Endothelial cell of umbilical vein (primary cell): Measurements from ENCODE around the gene CD79B. TPM values are rescaled to one million over a fixed set of nuclear protein-coding genes. Genes with fewer than 3 reads are reported as not detected.

Experiments
- BruUV-seq: library from RNA; stranded (reverse); fragments of 400-500 nt; replicated peaks from 2 replicates; lab custom pipeline; 2021; lab: Mats Ljungman, UMichigan
- CTCF ChIA-PET: fragments of 300-600, 350-600 bp; sonication (Branson Sonifier 250); formaldehyde crosslinking; loops from one replicate; lab custom pipeline; 2021; ENCODE audit warnings: antibody characterized with exemption, inconsistent platforms; lab: Charles Lee
- POLR2A ChIA-PET: fragments of 300-600, 350-600 bp; sonication (Branson Sonifier 250); formaldehyde crosslinking; loops from one replicate; lab custom pipeline; 2021; ENCODE audit warnings: antibody characterized with exemption, inconsistent platforms; lab: Charles Lee
- DNase-seq: peaks from one replicate; pipeline ENCODE4 v3.0.0-alpha.2; 2011; ENCODE audit warnings: low read depth, low spot score
- FAIRE-seq: peaks from 2 replicates; lab custom pipeline; 2011; peaks lifted over from hg19 to GRCh38; lab: Jason Lieb, UNC
- H2AFZ ChIP-seq: 2 replicates; pipeline ENCODE4 v1.6.0; 2012; ENCODE audit warnings: low read depth, low read length, control low read depth, inconsistent platforms
- H3K27ac ChIP-seq: 2 replicates; pipeline ENCODE4 v1.5.1; 2011; ENCODE audit warnings: low read depth, mild to moderate bottlenecking, control low read depth, low read length, moderate library complexity; ENCODE audit not compliant: insufficient read depth
- H3K27me3 ChIP-seq, 2 experiments: 2 replicates each; pipeline versions ENCODE4 v1.6.0 to v1.6.1; 2011; ENCODE audit warnings: low read length in 2 of 2, mixed read lengths in 1 of 2; ENCODE audit not compliant: control insufficient read depth in 2 of 2, insufficient read depth in 2 of 2
- H3K36me3 ChIP-seq, 2 experiments: 2 replicates in 1 of 2; 3 replicates in 1 of 2; pipeline ENCODE4 v1.5.1; 2011; ENCODE audit warnings: low read length in 2 of 2, mild to moderate bottlenecking in 1 of 2, moderate library complexity in 1 of 2; ENCODE audit not compliant: control insufficient read depth in 2 of 2, insufficient read depth in 2 of 2; ENCODE audit errors: extremely low read depth in 1 of 2
- H3K4me1 ChIP-seq: 3 replicates; pipeline ENCODE4 v1.5.1; 2011; ENCODE audit warnings: mild to moderate bottlenecking, low read length; ENCODE audit not compliant: control insufficient read depth, insufficient read depth; ENCODE audit errors: extremely low read depth
- H3K4me2 ChIP-seq: 2 replicates; pipeline ENCODE4 v1.6.1; 2011; ENCODE audit warnings: low read length, control low read depth, mixed read lengths; ENCODE audit not compliant: insufficient read depth
- H3K4me3 ChIP-seq, 3 experiments: fragments of 200-600 bp in 1 of 3; sonication (generic), shearing (Covaris generic) in 1 of 3; replicated peaks in 1 of 3; 2 replicates each; pipeline ENCODE4 v1.5.1; 2011 to 2016; ENCODE audit warnings: control low read depth in 3 of 3, low read length in 3 of 3, mild to moderate bottlenecking in 2 of 3, inconsistent platforms in 1 of 3, low read depth in 1 of 3, moderate library complexity in 1 of 3; ENCODE audit not compliant: insufficient read depth in 1 of 3
- H3K79me2 ChIP-seq: 2 replicates; pipeline ENCODE4 v1.6.0; 2012; ENCODE audit warnings: low read length, inconsistent platforms; ENCODE audit not compliant: control insufficient read depth, insufficient read depth
- H3K9ac ChIP-seq: replicated peaks from 2 replicates; pipeline ENCODE3; 2011; ENCODE audit warnings: low read length, control low read depth; ENCODE audit not compliant: insufficient read depth; ENCODE audit errors: extremely low read depth
- H3K9me1 ChIP-seq: replicated peaks from 3 replicates; pipeline ENCODE4 v1.6.0; 2011; ENCODE audit warnings: mild to moderate bottlenecking, low read length; ENCODE audit not compliant: control insufficient read depth, insufficient read depth; ENCODE audit errors: extremely low read depth
- H3K9me3 ChIP-seq: replicated peaks from 2 replicates; pipeline ENCODE4 v1.5.1; 2012; ENCODE audit warnings: low read length, inconsistent platforms; ENCODE audit not compliant: control insufficient read depth, insufficient read depth
- H4K20me1 ChIP-seq: replicated peaks from 2 replicates; pipeline ENCODE3; 2011; ENCODE audit warnings: mild to moderate bottlenecking, low read length; ENCODE audit not compliant: control insufficient read depth, insufficient read depth; ENCODE audit errors: extremely low read depth
- EZH2 ChIP-seq: IDR thresholded peaks from 2 replicates; pipeline ENCODE4 v1.6.1; 2012; ENCODE audit warnings: borderline replicate concordance, low read depth, mild to moderate bottlenecking, moderate library complexity, low read length, inconsistent platforms; ENCODE audit not compliant: severe bottlenecking
- FOS ChIP-seq: IDR thresholded peaks from 2 replicates; pipeline ENCODE4 v1.6.1; 2011; ENCODE audit warnings: mild to moderate bottlenecking, low read length, moderate library complexity, borderline replicate concordance; ENCODE audit not compliant: insufficient read depth
- GATA2 ChIP-seq: IDR thresholded peaks from 2 replicates; pipeline ENCODE4 v1.7.0; 2011; ENCODE audit warnings: low read depth, mild to moderate bottlenecking, moderate library complexity, mixed read lengths, low read length; ENCODE audit not compliant: insufficient read length, insufficient read depth
- JUN ChIP-seq: IDR thresholded peaks from 2 replicates; pipeline ENCODE4 v1.6.1; 2011; ENCODE audit warnings: borderline replicate concordance, low read depth; ENCODE audit not compliant: insufficient read length, insufficient read depth
- MYC ChIP-seq: IDR thresholded peaks from one replicate; pipeline ENCODE4 v1.6.1; 2011; ENCODE audit warnings: mild to moderate bottlenecking, low read depth, low read length
- POLR2A ChIP-seq: IDR thresholded peaks from 2 replicates; pipeline ENCODE4 v1.6.1; 2012; ENCODE audit warnings: low read depth, mild to moderate bottlenecking, control low read depth, low read length
- POLR2AphosphoS5 ChIP-seq: IDR thresholded peaks from 2 replicates; pipeline ENCODE4 v1.6.1; 2012; ENCODE audit warnings: low read depth, mild to moderate bottlenecking, control low read depth, low read length, moderate library complexity; ENCODE audit not compliant: insufficient read depth
- dilution Hi-C: fragments of 300-500 bp; cut with MboI; formaldehyde crosslinking; loops from one replicate; pipeline ENCODE4 v1.15.0; 2019; ENCODE audit warnings: low sequenced_read_pairs; ENCODE audit not compliant: extremely low pct_ligation_motif_present
- intact Hi-C: fragments of 100-400 bp; cut with micrococcal nuclease; formaldehyde crosslinking; loops from one replicate; pipeline ENCODE4 v1.10.0; 2022
- polyA plus RNA-seq, 4 experiments: library from polyadenylated mRNA; depleted of rRNA in 3 of 4; stranded (reverse) in 3 of 4; unstranded in 1 of 4; fragments of >200 nt; gene quantifications; 2 replicates each; pipeline versions ENCODE4 v1.2.1 to v1.2.3, GENCODE V29; 2011 to 2012; ENCODE audit warnings: missing spikeins in 1 of 4
- total RNA-seq: library from RNA; stranded (reverse); gene quantifications from 2 replicates; pipeline ENCODE4 v1.2.3, GENCODE V29; 2021
- TF ChIP-seq, protein P1 (sequence below), 2 donors: IDR thresholded peaks; 1 replicate in 1 of 2; 2 replicates in 1 of 2; pipeline ENCODE4 v1.5.1; 2011; ENCODE audit warnings: low read length in 2 of 2, mild to moderate bottlenecking in 2 of 2, moderate library complexity in 2 of 2, control low read depth in 1 of 2, inconsistent platforms in 1 of 2, low read depth in 1 of 2; ENCODE audit not compliant: insufficient read depth in 1 of 2; ENCODE audit errors: extremely low read depth in 1 of 2
- TF ChIP-seq, protein P2 (sequence below): IDR thresholded peaks from 2 replicates; pipeline ENCODE4 v1.6.1; 2011; ENCODE audit not compliant: insufficient read depth, insufficient read length

CD79B gene
- total and polyA plus RNA-seq, 2 donors (not counting 3 experiments of a cell fraction or from before 2014, with no cell fraction given): 2.1 to 3.9 TPM

DNA sequence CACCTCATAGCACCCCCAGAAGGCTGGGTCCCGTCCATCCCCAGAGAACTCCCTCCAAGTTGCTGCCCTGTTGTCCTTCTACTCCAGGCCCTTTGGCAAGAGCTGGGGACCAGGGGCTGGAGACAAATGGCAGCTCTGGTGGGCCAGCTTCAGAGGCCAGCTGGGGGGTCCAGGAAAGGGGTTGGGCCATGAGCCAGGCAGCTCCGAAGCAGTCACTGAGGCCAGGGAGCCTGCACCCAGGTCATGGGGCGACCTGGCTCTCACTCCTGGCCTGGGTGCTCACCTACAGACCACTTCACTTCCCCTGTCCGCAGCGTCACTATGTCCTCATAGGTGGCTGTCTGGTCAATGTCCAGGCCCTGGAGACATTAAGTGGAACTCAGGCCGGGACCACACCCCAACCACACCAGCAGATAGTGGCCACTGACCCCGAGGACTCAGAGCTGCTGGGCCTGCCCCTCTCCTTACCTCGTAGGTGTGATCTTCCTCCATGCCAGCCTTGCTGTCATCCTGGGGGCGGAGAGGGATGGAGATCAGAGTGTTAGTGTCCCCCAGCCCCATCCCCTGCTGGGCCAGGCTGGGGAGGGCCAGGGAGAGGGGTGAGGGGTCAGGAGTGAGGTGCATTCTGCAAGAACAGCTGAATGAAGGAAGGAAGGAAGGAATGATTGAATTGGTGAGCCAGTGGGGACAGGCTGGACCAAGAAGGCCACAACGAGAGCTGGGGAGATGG, 3.0 kb downstream of the CD79B start:
- dilution Hi-C loops (no loop called here), intact Hi-C loops (no loop called here)
- DNase-seq (no peak), FAIRE-seq (no peak)
- Histone ChIP-seq H3K9ac (no peak overlapping the region), H3K4me3 (no peak overlapping the region), H3K36me3 (no peaks in the 10 kb centered on the region), H2AFZ (no peak overlapping the region), H4K20me1 (no peaks in the 10 kb centered on the region), H3K9me1 (no peaks in the 10 kb centered on the region), H3K9me3 (no peaks in the 10 kb centered on the region), H3K27me3 (no peaks in the 10 kb centered on the region), H3K4me2 (no peak overlapping the region), H3K4me1 (peaks cover 4% of the 10 kb centered on the region), H3K79me2 (no peaks in the 10 kb centered on the region), H3K27ac (no peak overlapping the region)
- BruUV-seq: no TSS peak
- TF ChIP-seq, protein P1, sequence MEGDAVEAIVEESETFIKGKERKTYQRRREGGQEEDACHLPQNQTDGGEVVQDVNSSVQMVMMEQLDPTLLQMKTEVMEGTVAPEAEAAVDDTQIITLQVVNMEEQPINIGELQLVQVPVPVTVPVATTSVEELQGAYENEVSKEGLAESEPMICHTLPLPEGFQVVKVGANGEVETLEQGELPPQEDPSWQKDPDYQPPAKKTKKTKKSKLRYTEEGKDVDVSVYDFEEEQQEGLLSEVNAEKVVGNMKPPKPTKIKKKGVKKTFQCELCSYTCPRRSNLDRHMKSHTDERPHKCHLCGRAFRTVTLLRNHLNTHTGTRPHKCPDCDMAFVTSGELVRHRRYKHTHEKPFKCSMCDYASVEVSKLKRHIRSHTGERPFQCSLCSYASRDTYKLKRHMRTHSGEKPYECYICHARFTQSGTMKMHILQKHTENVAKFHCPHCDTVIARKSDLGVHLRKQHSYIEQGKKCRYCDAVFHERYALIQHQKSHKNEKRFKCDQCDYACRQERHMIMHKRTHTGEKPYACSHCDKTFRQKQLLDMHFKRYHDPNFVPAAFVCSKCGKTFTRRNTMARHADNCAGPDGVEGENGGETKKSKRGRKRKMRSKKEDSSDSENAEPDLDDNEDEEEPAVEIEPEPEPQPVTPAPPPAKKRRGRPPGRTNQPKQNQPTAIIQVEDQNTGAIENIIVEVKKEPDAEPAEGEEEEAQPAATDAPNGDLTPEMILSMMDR (IDR thresholded peaks at IDR 0.05; ENCODE audit: extremely low read depth in 1 of 2, insufficient read depth in 1 of 2, low read depth in 1 of 2, low read length in 2 of 2): no peak
- TF ChIP-seq JUN (no peak), POLR2A (no peak), EZH2 (no peak), POLR2AphosphoS5 (no peak), FOS (no peak), MYC (no peak), GATA2 (no peak)
- TF ChIP-seq, protein P2, sequence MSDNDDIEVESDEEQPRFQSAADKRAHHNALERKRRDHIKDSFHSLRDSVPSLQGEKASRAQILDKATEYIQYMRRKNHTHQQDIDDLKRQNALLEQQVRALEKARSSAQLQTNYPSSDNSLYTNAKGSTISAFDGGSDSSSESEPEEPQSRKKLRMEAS: no peak
- POLR2A ChIA-PET: no interaction called here
- CTCF ChIA-PET: interaction anchor here (1.1 to 3.5 kb wide), 6 partner anchors 10 to 204 kb away, joined by 3 to 26 read pairs (median 10); partner anchors contain the start of gene GH1
